ENCODE measurements around the gene WWOX. TPM values are rescaled to one million over a fixed set of nuclear protein-coding genes. Genes with fewer than 3 reads are reported as not detected.

Gene WWOX
- total RNA-seq, 1 experiment from 2014 or later: 15.6 TPM

GRCh38 chr16:79042141-79042540, 942.7 kb downstream of the WWOX start:
- no peak overlapping the region for H4K91ac ChIP-seq (ENCODE audit: insufficient read length, low read depth, low read length)
- Mint-ChIP-seq H3K27ac (no peak overlapping the region), H3K27me3 (ENCODE audit: low read depth) (no peaks in the 10 kb centered on the region; the same call in 1 of the 2 replicates), H3K4me3 (no peak overlapping the region), H3K4me1 (peaks cover 7 to 11% of the 10 kb centered on the region in 2 experiments), H3K9me3 (no peaks in the 10 kb centered on the region), H3K36me3 (ENCODE audit: insufficient read depth in 1 of 3, low read depth in 3 of 3) (no peaks in the 10 kb centered on the region)
- no peak overlapping the region for H2BK5ac ChIP-seq (ENCODE audit: insufficient read length, low read length)
- H2BK15ac ChIP-seq (ENCODE audit: low read depth, low read length): no peak overlapping the region
- no peak overlapping the region for H2BK12ac ChIP-seq (ENCODE audit: insufficient read length, low read depth, low read length)
- no peaks in the 10 kb centered on the region for H3K79me1 ChIP-seq (ENCODE audit: insufficient read depth, low read depth, low read length, poor library complexity, severe bottlenecking)
- no peak overlapping the region for H4K5ac ChIP-seq (ENCODE audit: insufficient read length, low read depth, low read length)
- no peak overlapping the region for H2AFZ ChIP-seq (ENCODE audit: low read length)
- no peak overlapping the region for H3K27ac ChIP-seq (ENCODE audit: insufficient read length, low read depth, low read length)
- H3K23ac ChIP-seq (ENCODE audit: insufficient read length, low read depth, low read length): no peak overlapping the region
- H3K9me3 ChIP-seq (ENCODE audit: control insufficient read depth, low read depth, low read length): no peaks in the 10 kb centered on the region
- WGBS (ENCODE audit: extremely low coverage, insufficient read length, low lambda C conversion rate): no CpG with 5 or more reads among the region's 2 CpGs
- no peaks in the 10 kb centered on the region for H3K23me2 ChIP-seq (ENCODE audit: insufficient read length, low read depth, low read length, poor library complexity, severe bottlenecking)
- H3K9ac ChIP-seq (ENCODE audit: extremely low read depth, insufficient read length, low read length): no peak overlapping the region
- no peak overlapping the region for H3K4me2 ChIP-seq (ENCODE audit: insufficient read depth, insufficient read length, low read length)
- H3K79me2 ChIP-seq (ENCODE audit: insufficient read depth, low read length): no peaks in the 10 kb centered on the region
- TF ChIP-seq CTCF (conservative IDR thresholded peaks at IDR 0.05): no peak
- no peak overlapping the region for H3K14ac ChIP-seq (ENCODE audit: insufficient read depth, low read length)
- H3K56ac ChIP-seq (ENCODE audit: insufficient read length, low read depth, low read length): no peak overlapping the region
- H4K8ac ChIP-seq (replicated peaks; ENCODE audit: insufficient read length, low read depth, low read length): no peak overlapping the region
- no peaks in the 10 kb centered on the region for H4K20me1 ChIP-seq (ENCODE audit: control insufficient read depth, insufficient read depth, insufficient read length)
- no peaks in the 10 kb centered on the region for H3K4me1 ChIP-seq (ENCODE audit: insufficient read depth, low read length)
- no peak for DNase-seq
- H2BK20ac ChIP-seq (ENCODE audit: low read depth, low read length, poor library complexity, severe bottlenecking): no peak overlapping the region
- no peaks in the 10 kb centered on the region for H3K27me3 ChIP-seq (ENCODE audit: insufficient read depth, low read length)
- no peak overlapping the region for H2BK120ac ChIP-seq (ENCODE audit: low read depth, low read length, poor library complexity, severe bottlenecking)
- no peak overlapping the region for H3T11ph ChIP-seq (ENCODE audit: low read length)
- no peak overlapping the region for H3K4ac ChIP-seq (ENCODE audit: low read depth, low read length)
- no peak overlapping the region for H3K18ac ChIP-seq (ENCODE audit: insufficient read length, low read depth, low read length)
- H2AK5ac ChIP-seq (ENCODE audit: insufficient read length, low read length): no peak overlapping the region
